Measurements from ENCODE around the gene EGFL7. TPM values are rescaled to one million over a fixed set of nuclear protein-coding genes. Genes with fewer than 3 reads are reported as not detected.

The EGFL7 gene
- total RNA-seq, 4 donors from 2014 or later, result 12.3 to 64.7 (median 33.6) TPM

DNA sequence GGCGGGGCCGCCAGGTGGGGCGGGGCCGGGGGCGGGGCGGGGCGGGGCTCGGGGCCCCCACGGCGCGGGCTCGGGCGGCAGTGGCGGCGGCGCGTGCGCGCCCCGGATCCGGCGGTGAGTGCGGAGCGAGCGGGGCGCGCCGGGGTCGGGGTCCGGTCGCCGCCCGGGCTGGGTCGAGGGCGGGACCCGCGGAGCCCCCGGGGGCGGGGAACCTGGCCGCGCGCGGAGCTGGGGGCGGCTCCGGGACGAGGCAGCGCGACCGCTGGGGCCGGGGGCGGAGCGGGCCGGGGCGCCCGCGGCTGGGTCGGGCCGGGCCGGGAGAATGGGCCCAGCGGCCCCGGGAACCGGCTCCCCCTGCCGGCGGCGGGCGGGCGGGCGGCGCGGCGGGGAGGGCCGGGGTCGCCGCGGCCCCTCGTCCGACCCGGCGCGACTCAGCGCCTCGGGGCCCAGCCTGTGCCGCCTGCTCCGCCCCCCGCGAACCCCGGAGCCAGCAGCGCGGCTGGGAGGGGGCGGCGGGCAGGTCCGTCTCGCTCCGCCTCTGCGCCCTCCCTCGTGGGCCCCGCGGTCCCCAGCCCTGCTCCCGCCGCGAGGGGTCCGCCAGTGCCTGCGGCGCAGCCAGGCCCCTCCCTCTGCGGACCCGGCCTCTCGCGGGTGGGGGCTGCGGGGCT lies 3.1 kb downstream of the EGFL7 start:
- Histone ChIP-seq H3K27me3 (peaks cover 95% of the 10 kb centered on the region), H3K9me3 (no peaks in the 10 kb centered on the region), H3K36me3 (no peaks in the 10 kb centered on the region), H3K27ac (peak overlapping the region in 1 of 4 donors; percentile 20), H3K4me1 (peaks cover 4 to 9% (median 7%) of the 10 kb centered on the region in 4 donors), H3K4me3 (peak overlapping the region in 2 of 4 donors; percentile 39 to 49)
- TF ChIP-seq CTCF (IDR thresholded peaks at IDR 0.05) (no peak), EP300 (IDR thresholded peaks at IDR 0.05; ENCODE audit: low read depth) (no peak), POLR2A (IDR thresholded peaks at IDR 0.05) (no peak), POLR2AphosphoS5 (IDR thresholded peaks at IDR 0.05) (no peak)
- intact Hi-C loops (cut with DNase I; ENCODE audit: low total_unique reads), result no loop called here
- in situ Hi-C loops (cut with MboI; ENCODE audit: low pct_ligation_motif_present in 1 of 4, low pct_unique_long_range_greater_than_20kb in 1 of 4, low sequenced_read_pairs in 3 of 4), result no loop called here
- DNase-seq, result no peak
- 0% methylated on average over 25 of the region's 109 CpGs; no CpG with 5 or more reads in 1 of the 2 donors for WGBS, 2 donors (ENCODE audit: low coverage in 1 of 2)

DNA sequence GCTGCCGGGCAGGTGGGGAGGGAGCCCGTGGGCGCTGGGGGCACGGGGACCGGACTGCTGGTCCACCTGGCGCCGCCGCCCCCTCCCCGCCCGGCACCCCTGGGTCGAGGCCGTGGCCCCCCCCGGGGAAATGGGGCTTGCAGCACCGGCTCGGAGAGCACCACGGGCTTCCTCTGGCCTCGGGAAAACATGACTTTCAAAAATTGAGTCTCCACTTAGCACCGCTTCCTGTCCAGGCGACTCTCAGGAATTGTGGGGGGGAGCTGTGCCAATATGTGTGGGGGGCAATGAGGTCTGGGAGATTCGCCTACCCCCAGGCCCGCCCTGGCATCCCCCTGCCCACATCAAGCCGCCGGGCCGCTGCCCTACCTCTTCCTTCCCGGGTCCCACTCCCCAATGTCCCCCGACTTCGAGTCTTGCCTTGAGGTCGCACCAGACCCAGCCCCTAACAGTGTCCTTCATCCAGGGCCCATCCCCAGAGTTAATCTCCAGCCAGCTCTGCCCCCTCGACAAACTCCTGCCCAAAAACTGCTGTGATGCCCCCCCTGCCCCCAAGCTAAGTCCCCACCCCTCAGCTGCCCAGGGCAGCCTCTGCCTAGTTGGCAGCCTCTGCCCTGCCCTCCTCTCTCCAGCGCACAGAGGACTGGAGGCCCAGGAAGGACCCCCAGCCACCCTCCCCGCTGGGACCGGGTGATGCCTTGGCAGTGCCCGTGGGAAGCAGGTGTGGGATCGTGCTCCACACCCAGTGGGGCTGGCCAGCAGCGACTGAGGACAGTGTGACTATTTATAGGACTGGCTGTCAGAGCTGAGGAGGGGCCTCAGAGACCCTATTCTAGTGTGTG lies 3.9 kb downstream of the EGFL7 start:
- in situ Hi-C loops (cut with MboI; ENCODE audit: low pct_ligation_motif_present in 1 of 4, low pct_unique_long_range_greater_than_20kb in 1 of 4, low sequenced_read_pairs in 3 of 4) (no loop called here), intact Hi-C loops (cut with DNase I; ENCODE audit: low total_unique reads) (no loop called here)
- H3K27ac ChIP-seq, result peak overlapping the region in 1 of 4 donors; percentile 20
- 20% methylated on average over 30 of the region's 35 CpGs; no CpG with 5 or more reads in 1 of the 2 donors for whole genome bisulfite sequencing, 2 donors (ENCODE audit: low coverage in 1 of 2)
- no peaks in the 10 kb centered on the region for H3K36me3 ChIP-seq
- H3K9me3 ChIP-seq, result no peaks in the 10 kb centered on the region
- H3K27me3 ChIP-seq, result peaks cover 93% of the 10 kb centered on the region
- TF ChIP-seq POLR2A (IDR thresholded peaks at IDR 0.05), result no peak
- TF ChIP-seq EP300 (IDR thresholded peaks at IDR 0.05; ENCODE audit: low read depth), result no peak
- no peak for TF ChIP-seq POLR2AphosphoS5 (IDR thresholded peaks at IDR 0.05)
- TF ChIP-seq CTCF (IDR thresholded peaks at IDR 0.05), result no peak
- H3K4me3 ChIP-seq, result peak overlapping the region in 2 of 4 donors; percentile 39 to 42
- peaks cover 4 to 13% (median 7%) of the 10 kb centered on the region in 4 donors for H3K4me1 ChIP-seq
- DNase-seq, result no peak

DNA sequence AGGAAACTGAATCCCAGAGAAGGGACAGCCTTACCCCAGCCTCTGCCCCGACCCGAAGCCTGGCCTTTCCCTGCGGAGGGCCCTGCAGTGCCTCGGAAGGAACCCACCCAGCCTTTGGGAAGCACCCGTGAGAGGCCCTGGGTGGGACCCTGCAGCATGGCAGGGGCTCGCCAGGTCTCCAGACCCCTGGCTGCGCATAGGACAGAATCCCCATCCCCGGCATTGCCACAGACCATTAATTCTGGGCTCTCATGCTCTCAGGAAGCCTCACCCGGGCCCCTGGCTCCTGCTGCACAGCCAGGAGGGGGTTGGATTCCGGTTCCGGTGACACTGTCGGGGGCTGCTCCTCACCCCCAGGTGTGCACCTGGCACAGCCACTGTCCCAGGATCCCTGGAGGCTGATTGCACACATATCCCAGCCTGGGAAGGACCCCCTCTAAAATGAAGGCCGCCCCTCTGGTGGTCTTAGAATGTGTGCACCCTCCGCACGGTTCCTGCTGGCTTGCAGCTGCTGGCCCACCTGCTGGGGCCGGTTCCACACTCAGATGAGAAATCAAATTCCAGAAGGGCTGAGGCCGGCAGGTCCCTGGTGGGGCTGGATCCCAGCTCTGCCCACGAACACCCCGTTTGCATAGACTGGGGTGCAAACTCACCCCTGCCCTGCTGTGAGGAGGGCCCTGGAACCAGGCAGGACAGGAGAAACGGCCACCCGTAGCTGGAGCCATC lies 4.7 kb downstream of the EGFL7 start:
- 59 to 78% methylated on average over 7 to 19 of the region's 21 CpGs for WGBS, 2 donors (ENCODE audit: low coverage in 1 of 2)
- intact Hi-C loops (cut with DNase I; ENCODE audit: low total_unique reads), result no loop called here
- in situ Hi-C loops (cut with MboI; ENCODE audit: low pct_ligation_motif_present in 1 of 4, low pct_unique_long_range_greater_than_20kb in 1 of 4, low sequenced_read_pairs in 3 of 4), result no loop called here
- peak overlapping the region in 1 of 4 donors; percentile 5 for H3K27ac ChIP-seq
- peaks cover 86% of the 10 kb centered on the region for H3K27me3 ChIP-seq
- no peak for DNase-seq
- TF ChIP-seq POLR2AphosphoS5 (IDR thresholded peaks at IDR 0.05) (no peak), POLR2A (IDR thresholded peaks at IDR 0.05) (no peak), CTCF (IDR thresholded peaks at IDR 0.05) (no peak), EP300 (IDR thresholded peaks at IDR 0.05; ENCODE audit: low read depth) (no peak)
- H3K36me3 ChIP-seq, result no peaks in the 10 kb centered on the region
- peaks cover 4 to 15% (median 7%) of the 10 kb centered on the region in 4 donors for H3K4me1 ChIP-seq
- no peaks in the 10 kb centered on the region for H3K9me3 ChIP-seq
- H3K4me3 ChIP-seq, result peak overlapping the region in 2 of 4 donors; percentile 13 to 15
